Retina (tissue), 1 donor: Measurements from ENCODE around the gene MPI.

Experiments
- DNase-seq: peaks from one replicate; pipeline ENCODE4 v3.0.0-alpha.2; 2016

MPI gene

DNA sequence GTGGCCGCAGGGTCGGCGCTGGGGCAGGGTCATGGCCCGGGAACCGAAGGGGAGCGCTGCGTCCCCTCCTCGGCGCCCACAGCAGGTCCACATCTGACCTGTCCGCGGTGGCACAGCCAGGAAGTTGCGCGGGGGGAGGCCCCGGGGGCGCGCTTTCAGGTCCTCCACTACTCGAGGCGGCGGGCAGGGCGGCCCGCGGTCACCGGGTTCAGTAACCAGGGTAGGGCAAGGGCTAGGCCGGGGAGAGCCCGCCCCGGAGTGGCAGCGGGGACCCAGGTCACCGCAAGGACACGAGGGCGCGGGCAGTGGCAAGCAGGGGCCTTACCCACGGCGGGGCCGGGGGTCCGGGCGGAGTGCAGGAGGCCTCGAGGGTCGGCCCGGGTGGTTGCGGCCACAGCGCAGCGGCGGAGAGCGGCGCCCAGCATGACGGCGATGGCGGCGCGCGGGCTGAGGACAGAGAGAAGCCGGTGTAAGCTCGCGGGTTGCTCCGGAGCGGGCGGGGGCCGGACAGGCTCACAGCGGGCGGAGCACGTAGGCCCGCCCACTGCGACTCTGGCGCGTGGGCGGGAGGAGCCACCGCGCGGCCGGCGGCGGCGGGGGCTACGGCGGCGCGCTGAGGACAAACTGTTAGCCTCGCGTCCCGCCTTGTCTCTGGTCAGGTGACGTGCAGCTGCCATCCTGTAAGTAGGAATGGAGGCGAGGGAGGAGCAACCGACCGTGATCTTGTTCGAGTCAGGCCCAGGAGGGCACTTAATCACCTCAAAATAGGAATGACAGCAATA is 47.9 kb downstream of the MPI start, which contains the start of gene COX5A:
Gene COX5A (minus strand): TSS at position 484 of the 782 bp plus-strand sequence. CDS start 59 bp downstream, at position 425.
- DNase-seq = peak; percentile 95

DNA sequence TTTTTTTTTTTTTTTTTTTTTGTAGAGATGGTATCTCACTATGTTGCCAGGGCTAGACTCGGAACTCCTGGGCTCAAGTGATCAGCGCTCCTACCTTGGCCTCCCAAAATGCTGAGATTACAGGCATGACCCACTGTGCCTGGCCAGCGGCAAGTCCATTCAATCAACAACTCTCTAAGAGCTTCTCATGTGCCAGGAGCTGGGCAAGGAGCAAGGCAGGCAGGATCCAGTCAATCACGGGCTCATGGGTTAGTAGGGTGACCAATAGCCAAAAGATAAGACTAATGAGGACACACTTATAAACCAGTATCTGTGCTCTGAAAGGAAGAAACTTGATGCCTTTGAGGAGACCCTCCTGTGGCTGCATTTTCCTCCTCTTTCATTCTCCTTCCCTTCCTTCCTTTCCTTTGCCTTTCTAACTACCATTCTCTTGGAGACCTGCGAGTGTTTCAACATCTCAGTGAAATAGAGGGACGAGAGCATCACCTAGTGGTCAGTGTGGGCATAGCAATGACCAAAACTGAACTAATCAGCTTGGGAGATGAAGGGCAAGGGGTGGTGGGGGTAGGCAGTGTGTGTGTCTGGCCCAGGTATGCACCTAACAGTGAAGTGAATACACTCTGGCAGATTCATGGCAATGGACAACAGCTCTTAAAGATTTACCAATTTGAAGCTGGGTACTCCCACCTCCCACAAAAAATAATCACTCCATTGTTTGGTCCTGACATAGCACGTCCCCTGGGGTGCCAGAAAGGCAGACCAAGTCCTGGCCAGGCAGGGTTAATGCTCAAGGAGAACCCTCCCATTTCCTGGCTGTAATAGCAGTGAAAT is 60.5 kb downstream of the MPI start:
- DNase-seq = peak; percentile 81

DNA sequence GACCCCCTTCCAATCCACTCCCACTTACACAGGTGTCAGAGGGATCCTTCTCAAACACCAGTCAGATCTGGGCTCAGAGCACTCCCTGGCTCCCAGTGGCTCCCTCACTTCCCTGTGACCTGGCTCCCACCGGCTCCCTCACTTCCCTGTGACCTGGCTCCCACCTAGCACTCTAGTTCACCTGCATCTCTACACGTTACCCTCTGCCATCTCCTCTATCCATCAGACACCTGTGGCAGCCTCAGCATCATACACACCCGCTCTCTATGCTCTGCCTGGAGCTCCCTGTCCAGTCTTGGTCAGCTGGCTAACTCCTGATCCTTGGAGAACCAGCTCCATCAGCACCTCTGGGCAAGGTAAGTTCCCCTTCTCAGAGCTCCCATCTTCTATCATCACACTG is 61.2 kb downstream of the MPI start:
- no peak for DNase-seq
